Stimulated activated CD4-positive, alpha-beta T cell treated with anti-CD3 and anti-CD28 coated beads, TNF-alpha, amount 100 ng/mL, for 4 hours (primary cell): ENCODE results near the gene DUX4.
"Not testable (repeated sequence)": the region's sequence is repeated elsewhere in the genome, so short reads cannot be mapped to it uniquely, and the experiment has no call there.

Experiments
- DNase-seq, 3 experiments: peaks; one replicate each; pipeline ENCODE4 v3.0.0-alpha.2; 2020; ENCODE audit warnings: low read depth in 3 of 3

DUX4 gene

GRCh38 chr4:190173428-190173827 lies at the start of gene DUX4:
Gene DUX4, plus strand, starts transcription at chr4:190173774. Its CDS starts 0 bp downstream, at chr4:190173774.
- not testable (repeated sequence) for DNase-seq

DNA sequence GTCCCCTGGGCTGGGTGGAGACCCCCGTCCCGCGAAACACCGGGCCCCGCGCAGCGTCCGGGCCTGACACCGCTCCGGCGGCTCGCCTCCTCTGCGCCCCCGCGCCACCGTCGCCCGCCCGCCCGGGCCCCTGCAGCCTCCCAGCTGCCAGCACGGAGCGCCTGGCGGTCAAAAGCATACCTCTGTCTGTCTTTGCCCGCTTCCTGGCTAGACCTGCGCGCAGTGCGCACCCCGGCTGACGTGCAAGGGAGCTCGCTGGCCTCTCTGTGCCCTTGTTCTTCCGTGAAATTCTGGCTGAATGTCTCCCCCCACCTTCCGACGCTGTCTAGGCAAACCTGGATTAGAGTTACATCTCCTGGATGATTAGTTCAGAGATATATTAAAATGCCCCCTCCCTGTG lies 1.9 kb downstream of the DUX4 start:
- not testable (repeated sequence) for DNase-seq

- not testable (repeated sequence) for DNase-seq
These were observed 4.4 kb downstream of the DUX4 start for GRCh38 chr4:190177727-190178605.

DNA sequence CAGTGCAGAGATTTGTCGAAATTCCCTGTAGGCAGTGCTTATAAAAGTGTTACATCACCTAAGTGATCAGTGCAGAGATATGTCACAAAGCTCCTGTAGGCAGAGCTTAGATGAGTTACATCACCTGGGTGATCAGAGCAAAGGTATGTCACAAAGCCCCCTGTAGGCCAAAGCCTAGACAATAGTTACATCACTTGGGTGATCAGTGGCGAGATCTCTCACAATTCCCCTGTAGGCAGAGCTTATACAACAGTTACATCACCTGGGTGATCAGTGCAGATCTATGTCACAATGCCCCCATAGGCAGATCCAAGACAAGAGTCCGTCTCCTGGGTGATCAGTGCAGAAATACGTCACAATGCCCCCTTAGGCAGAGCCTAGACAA lies 5.0 kb downstream of the DUX4 start:
- not testable (repeated sequence) for DNase-seq

GRCh38 chr4:190179030-190179739 lies 5.6 kb downstream of the DUX4 start:
- DNase-seq, result not testable (repeated sequence)

- DNase-seq, result not testable (repeated sequence)
These were observed 6.1 kb downstream of the DUX4 start for GRCh38 chr4:190179740-190180094.

- DNase-seq, result not testable (repeated sequence)
These were observed 7.4 kb downstream of the DUX4 start for GRCh38 chr4:190180947-190181346.

GRCh38 chr4:190181481-190182100 lies 8.0 kb downstream of the DUX4 start:
- DNase-seq, result not testable (repeated sequence)

- not testable (repeated sequence) for DNase-seq
These were observed 29.9 kb downstream of the DUX4 start for GRCh38 chr4:190203510-190203909.
